ENCODE data around the gene RRH.
"Not testable (repeated sequence)": the region's sequence is repeated elsewhere in the genome, so short reads cannot be mapped to it uniquely, and the experiment has no call there.

Gene RRH

DNA sequence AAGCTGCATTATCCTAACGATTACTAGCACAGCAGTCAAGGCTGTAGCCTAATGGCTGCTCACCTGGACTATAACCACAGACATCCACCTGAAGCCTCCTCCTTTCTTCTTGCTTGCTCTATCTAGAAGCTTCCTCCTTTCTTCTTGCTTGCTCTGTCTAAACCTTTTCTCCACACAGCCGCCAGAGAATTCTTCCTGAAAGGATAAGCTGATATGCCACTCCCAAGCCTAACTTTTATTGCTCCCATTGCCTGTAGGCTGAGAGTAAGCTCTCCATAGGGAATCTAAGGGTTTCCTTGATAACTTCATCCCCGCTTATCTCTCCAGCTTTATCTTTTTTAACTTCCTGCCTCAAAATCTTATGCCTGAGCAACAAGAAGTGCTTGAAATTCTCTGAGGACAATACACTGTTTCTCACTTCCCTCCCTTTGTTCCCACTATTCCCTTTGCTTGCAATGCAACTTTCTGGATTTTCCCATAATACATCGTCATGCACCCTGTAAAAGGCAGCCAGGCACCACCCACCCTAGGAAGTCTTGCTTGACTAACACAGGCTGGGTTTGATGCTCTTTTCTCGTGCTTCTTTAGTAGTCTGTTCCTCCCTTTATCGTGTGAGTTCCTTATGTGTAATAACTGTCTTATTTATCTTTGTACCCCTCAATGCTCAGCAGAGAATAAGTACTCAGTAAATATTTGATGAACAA lies 18.8 kb downstream of the RRH start:
- no peak for DNase-seq (ENCODE audit: low read depth)

DNA sequence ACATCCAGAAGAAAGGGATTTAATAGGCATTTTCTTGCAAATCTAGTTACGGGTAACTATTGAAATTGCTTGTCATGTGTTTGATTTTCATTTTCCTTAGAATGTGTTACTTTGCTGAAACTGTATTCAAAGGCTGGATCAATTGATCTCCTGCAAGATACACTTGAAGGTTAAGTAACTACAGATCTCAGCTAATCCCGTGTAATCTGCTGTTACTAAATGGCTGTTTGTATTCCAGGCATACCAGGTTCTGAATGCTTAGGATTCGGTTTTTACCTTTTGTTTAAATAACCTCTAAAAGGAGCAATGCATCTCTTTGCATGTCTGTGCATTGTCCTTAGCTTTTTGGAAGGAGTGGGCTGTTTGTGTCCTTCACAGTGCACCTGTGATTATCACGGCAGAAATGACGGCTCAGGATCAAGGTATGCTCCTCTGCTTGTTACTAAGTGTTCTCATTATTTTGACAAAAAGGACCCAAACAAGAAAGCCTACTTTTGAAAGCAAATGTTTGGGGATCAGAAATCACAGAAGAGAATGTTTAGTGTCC lies 20.2 kb downstream of the RRH start, which contains the start of gene LRIT3:
TSS of gene LRIT3 (plus strand) at position 212 of the 547 bp plus-strand sequence. CDS start at position 307, 95 bp downstream.
- no peak for DNase-seq (ENCODE audit: low read depth)

GRCh38 chr4:109848501-109848900 lies 20.7 kb downstream of the RRH start:
- no peak for DNase-seq (ENCODE audit: low read depth)

DNA sequence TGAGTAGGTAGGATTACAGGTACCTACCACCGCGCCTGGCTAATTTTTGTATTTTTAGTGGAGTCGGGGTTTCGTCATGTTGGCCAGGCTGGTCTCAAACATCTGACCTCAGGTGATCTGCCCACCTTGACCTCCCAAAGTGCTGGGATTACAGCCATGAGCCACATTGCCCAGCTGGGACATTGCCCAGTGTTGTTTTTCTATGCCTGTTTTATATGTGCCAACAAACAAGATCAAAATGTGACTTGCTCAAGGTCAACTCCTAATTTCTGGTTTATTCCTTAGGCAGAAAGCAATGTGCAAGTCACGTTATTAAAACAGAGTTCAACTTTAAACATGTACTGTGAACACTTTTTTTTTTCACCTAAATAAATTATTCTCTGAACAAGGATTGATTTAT lies 22.8 kb downstream of the RRH start:
- no peak for DNase-seq (ENCODE audit: low read depth)

DNA sequence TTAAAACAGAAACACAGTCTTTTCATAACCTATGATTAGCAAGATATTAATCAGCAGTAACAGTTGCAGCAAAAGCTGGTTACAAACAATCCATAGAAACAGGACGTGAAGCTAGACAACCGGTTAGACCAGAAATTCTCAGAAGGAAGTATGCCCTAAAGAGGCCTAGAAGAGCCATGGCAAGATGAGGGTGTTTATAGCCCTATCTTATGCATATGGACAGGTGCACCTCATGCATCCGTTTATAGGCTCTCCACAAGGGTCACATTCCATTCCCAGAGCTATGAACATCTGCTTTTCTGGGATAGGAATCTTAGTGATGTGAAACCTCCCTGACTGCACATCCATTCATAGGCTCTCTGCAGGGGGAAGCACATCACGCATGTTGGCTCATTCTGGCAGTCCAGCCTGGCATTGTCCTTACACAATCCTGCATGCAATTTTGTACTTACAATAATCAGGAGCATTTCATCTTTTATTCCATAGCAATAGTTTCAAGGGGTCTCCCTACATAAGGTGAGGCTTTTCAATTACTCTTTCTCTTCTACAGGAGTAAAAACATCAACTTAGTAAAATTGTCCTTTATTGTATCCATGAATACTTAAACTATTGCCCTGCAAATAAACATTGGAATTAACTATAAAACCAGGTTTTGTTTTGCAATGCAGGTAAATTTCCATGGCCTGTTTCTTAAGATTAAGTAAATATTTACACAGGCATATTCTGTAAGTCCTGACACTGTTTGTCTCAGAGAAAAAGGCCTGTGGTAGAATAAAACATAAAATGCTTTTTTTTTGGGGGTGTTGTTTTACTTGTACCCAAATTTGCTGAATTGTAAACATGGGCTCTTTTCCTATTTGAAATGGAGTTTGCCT lies 31.9 kb downstream of the RRH start:
- DNase-seq (ENCODE audit: low read depth): not testable (repeated sequence)

DNA sequence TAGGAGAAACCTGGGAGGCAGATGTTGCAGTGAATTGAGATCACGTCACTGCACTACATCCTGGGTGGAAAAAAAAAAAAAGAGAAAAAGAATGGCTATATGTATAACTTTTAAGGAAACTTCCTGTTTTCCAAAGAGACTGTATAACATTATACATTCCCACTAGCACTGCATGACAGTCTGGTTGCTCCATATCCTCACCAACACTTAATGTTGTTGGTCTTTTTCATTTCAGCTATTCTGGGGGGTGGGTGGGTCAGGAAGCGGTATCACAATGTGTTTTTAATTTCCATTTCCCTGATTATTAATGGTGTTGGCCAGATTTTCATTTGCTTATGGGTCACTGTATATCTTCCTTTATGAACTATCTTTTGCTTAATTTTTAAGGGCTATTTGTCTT lies 33.5 kb downstream of the RRH start:
- no peak for DNase-seq (ENCODE audit: low read depth)

GRCh38 chr4:109861916-109862511 lies 34.2 kb downstream of the RRH start:
- DNase-seq (ENCODE audit: low read depth): no peak

DNA sequence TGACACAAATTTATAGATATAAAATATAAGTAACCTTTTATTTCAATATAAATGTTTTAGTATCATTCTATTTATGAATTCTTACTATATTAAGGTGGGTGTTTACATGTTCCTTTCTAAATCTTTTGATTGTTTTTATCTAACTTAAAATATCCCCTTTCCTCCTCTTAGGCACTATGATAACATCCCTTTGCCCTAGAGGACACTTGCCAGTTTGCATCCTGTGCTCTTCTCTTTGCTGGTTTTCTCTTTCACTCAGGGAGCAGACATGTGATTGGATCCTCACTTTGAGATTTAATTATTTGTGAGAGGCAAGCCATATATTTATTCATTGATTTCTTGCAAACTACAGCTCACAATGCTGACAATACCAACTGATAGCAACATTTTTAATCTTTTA lies 36.4 kb downstream of the RRH start:
- no peak for DNase-seq (ENCODE audit: low read depth)

DNA sequence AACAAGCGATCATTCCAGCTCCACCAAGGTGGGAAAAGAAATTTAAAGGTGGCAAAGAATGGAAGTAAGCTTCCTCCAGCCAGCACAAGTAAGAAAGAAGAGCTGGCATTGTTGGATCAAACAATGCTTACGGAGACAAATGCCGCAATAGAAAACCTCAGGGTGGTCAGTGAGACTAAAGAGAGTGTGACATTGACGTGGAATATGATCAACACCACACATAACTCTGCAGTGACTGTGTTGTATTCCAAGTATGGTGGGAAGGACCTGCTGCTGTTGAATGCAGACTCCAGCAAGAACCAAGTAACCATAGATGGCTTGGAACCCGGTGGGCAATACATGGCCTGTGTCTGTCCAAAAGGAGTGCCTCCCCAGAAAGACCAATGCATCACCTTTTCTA lies 42.3 kb downstream of the RRH start:
- DNase-seq (ENCODE audit: low read depth): no peak

GRCh38 chr4:109872065-109872464 lies 44.3 kb downstream of the RRH start:
- no peak for DNase-seq (ENCODE audit: low read depth)

GRCh38 chr4:109872950-109873656 lies 45.3 kb downstream of the RRH start:
- DNase-seq (ENCODE audit: low read depth): no peak

- DNase-seq (ENCODE audit: low read depth): no peak
Measured at GRCh38 chr4:109873791-109874514, 46.2 kb downstream of the RRH start.

DNA sequence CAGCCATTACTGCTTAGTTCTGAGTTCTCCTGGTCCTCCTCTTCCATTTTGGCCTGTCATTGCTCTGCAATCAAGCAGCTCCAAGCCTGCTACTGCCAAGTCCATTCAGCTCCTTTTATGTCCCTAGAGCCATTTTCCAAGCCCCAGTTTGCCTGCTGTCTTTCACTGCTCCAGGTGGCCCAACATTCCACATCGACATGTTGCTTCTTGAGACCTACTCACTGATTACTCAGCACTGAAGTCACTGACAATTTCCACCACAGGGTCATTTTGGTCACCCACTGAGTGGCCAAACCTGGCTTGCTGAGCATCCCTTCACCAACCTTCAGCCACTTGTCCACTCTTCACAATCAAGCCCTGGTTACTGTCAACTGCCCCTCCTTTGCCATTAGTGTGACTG lies 47.3 kb downstream of the RRH start:
- no peak for DNase-seq (ENCODE audit: low read depth)

- not testable (repeated sequence) for DNase-seq (ENCODE audit: low read depth)
Measured at GRCh38 chr4:109875553-109875952, 47.8 kb downstream of the RRH start.

- no peak for DNase-seq (ENCODE audit: low read depth)
Measured at GRCh38 chr4:109876634-109877265, 49.0 kb downstream of the RRH start.

GRCh38 chr4:109877400-109877799 lies 49.6 kb downstream of the RRH start:
- DNase-seq (ENCODE audit: low read depth): no peak

DNA sequence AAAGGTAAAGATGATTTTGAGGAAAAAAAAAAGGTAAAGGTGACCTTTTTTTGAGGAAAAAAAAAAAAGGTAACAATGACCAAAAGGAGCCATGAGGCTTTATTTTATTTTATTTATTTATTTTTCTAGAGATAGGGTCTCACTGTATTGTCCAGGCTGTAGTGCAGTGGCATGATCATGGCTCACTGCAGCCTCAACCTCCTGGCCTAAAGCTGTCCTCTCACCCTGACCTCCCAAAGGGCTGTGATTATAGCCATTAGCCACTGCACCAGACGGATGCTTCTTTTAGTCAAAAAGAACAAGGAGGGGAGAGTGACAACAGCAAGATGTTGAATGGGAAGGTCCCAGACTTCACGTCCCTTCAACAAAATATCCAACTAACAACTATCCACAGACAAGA lies 50.6 kb downstream of the RRH start:
- no peak for DNase-seq (ENCODE audit: low read depth)

DNA sequence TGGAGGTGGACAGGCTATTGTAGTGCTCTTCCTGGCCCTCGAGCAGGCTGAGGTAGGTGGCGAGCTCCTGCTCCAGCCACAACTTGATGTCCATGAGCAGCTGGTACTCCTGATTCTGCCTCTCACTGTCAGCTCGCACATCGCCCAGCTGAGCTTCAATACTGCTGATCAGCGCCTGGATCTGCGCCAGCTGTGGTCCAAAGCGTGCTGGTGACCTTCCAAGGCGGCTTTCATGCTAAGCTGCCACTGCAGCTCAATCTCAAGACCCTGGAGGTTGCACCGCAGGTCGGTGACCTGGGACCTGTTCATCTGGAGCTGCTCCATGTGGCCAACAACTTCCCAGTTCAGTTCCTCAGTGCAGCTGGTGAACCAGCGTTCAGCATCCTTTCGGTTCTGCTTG lies 51.3 kb downstream of the RRH start:
- DNase-seq (ENCODE audit: low read depth): no peak

DNA sequence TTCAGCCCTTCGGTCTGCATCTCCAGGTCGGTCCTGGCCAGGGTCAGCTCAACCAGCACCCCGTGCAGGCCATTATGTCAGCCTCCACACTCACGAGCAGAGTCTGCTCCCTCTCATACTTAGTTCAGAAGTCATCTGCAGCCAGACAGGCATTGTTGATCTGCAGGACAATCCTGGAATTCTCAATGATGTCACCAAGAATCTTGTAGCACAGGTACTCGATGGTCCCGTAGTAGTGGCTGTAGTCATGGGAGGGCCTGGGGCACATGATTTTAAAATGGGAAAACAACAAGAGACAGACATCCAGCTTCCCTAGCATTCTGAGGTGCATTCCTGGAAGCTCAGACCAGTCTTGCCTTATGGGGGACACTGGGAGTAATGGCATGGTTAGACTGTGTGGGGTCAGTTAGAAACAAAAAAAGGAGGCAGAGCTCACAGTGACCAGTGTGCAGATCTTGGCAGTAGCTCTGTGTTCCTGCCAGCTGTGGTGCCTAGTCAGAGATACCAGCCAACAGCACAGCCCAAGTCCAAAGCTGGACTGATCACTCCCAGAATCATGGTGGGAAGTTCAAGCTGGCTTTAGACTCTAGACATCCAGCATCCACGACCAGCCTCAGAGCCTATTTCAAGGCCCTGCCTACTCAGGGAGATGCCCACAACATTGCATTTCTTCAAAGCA lies 52.0 kb downstream of the RRH start:
- no peak for DNase-seq (ENCODE audit: low read depth)

GRCh38 chr4:109886303-109886702 lies 58.5 kb downstream of the RRH start:
- no peak for DNase-seq (ENCODE audit: low read depth)
